Common myeloid progenitor, CD34-positive (primary cell): ENCODE measurements around the gene TIMM44.
A peak's percentile ranks its signal among the peaks of the same experiment; 100 is the strongest.

ENCODE experiments used
- CTCF ChIA-PET: fragments of 350-600 bp; sonication (Branson Sonifier 250); formaldehyde crosslinking; loops from one replicate; lab custom pipeline; 2021; ENCODE audit warnings: antibody characterized with exemption; lab: Charles Lee
- POLR2A ChIA-PET: fragments of 350-600 bp; sonication (Branson Sonifier 250); formaldehyde crosslinking; loops from one replicate; lab custom pipeline; 2021; ENCODE audit warnings: antibody characterized with exemption; lab: Charles Lee
- DNase-seq, 3 donors: peaks; one replicate each; pipeline versions ENCODE4 v3.0.0 to v3.0.0-alpha.2; 2013
- H3K27ac ChIP-seq, 2 experiments: 1 replicate in 1 of 2; 2 replicates in 1 of 2; pipeline ENCODE4 v1.7.0; 2013; ENCODE audit warnings: inconsistent platforms in 2 of 2, low read length in 2 of 2, mild to moderate bottlenecking in 2 of 2, low read depth in 1 of 2, moderate library complexity in 1 of 2; ENCODE audit not compliant: severe bottlenecking in 2 of 2, insufficient read depth in 1 of 2, poor library complexity in 1 of 2
- H3K27me3 ChIP-seq, 5 experiments: replicated peaks in 2 of 5; 1 replicate in 3 of 5; 2 replicates in 2 of 5; pipeline versions ENCODE4 v1.6.1 to v1.7.0; 2013; ENCODE audit warnings: low read length in 4 of 5, mild to moderate bottlenecking in 2 of 5, moderate library complexity in 2 of 5, inconsistent platforms in 1 of 5; ENCODE audit not compliant: insufficient read depth in 5 of 5, control insufficient read depth in 4 of 5
- H3K36me3 ChIP-seq, 4 experiments: 1 replicate in 2 of 4; 2 replicates in 2 of 4; pipeline versions ENCODE4 v1.6.1 to v1.7.0; 2013; ENCODE audit warnings: low read length in 3 of 4, control low read depth in 1 of 4, mild to moderate bottlenecking in 1 of 4; ENCODE audit not compliant: control insufficient read depth in 4 of 4, insufficient read depth in 4 of 4
- H3K4me1 ChIP-seq, 4 experiments: 1 replicate in 3 of 4; 2 replicates in 1 of 4; pipeline versions ENCODE4 v1.6.1 to v1.7.1; 2013; ENCODE audit warnings: low read length in 3 of 4, mild to moderate bottlenecking in 3 of 4, control low read depth in 1 of 4, inconsistent platforms in 1 of 4, moderate library complexity in 1 of 4; ENCODE audit not compliant: control insufficient read depth in 4 of 4, insufficient read depth in 4 of 4; ENCODE audit errors: control extremely low read depth in 1 of 4
- H3K4me3 ChIP-seq, 7 experiments: 1 replicate in 4 of 7; 2 replicates in 3 of 7; pipeline versions ENCODE4 v1.5.1 to v1.7.0; 2013; ENCODE audit warnings: mild to moderate bottlenecking in 7 of 7, low read length in 6 of 7, moderate library complexity in 6 of 7, inconsistent platforms in 2 of 7, low read depth in 2 of 7, control low read depth in 1 of 7; ENCODE audit not compliant: insufficient read depth in 4 of 7, control insufficient read depth in 1 of 7; ENCODE audit errors: extremely low read depth in 1 of 7
- H3K9me3 ChIP-seq, 5 experiments: 1 replicate in 4 of 5; 2 replicates in 1 of 5; pipeline versions ENCODE4 v1.6.1 to v1.7.1; 2013; ENCODE audit warnings: low read length in 4 of 5, mild to moderate bottlenecking in 2 of 5, inconsistent platforms in 1 of 5, low read depth in 1 of 5, moderate library complexity in 1 of 5; ENCODE audit not compliant: control insufficient read depth in 4 of 5, insufficient read depth in 2 of 5; ENCODE audit errors: control extremely low read depth in 1 of 5
- WGBS: methylation state at CpG from one replicate; pipeline ENCODE4 v1.1.5; 2013; ENCODE audit not compliant: insufficient coverage; 5-methylcytosine and 5-hydroxymethylcytosine counted together

The TIMM44 gene

GRCh38 chr19:7887408-7888144 lies 55.9 kb downstream of the TIMM44 start:
- Histone ChIP-seq H3K9me3 (no peaks in the 10 kb centered on the region), H3K27me3 (peaks cover 0 to 24% (median 8%) of the 10 kb centered on the region in 5 experiments), H3K4me3 (no peak overlapping the region), H3K36me3 (no peaks in the 10 kb centered on the region), H3K27ac (no peak overlapping the region), H3K4me1 (peaks cover 0 to 12% (median 9%) of the 10 kb centered on the region in 4 experiments)
- 70% methylated on average over 9 of the region's 16 CpGs for WGBS
- ChIA-PET POLR2A (no interaction called here), CTCF (interaction anchor here (1.4 to 1.6 kb wide), 4 partner anchors 11 to 30 kb away, joined by 3 to 5 read pairs (median 4); partner anchors contain the start of gene MAP2K7)
- peak in 1 of 3 donors; percentile 22 for DNase-seq

- Histone ChIP-seq H3K9me3 (peaks cover 0 to 1% (median 0%) of the 10 kb centered on the region in 5 experiments), H3K4me3 (no peak overlapping the region), H3K27ac (no peak overlapping the region), H3K4me1 (peaks cover 0 to 12% (median 9%) of the 10 kb centered on the region in 4 experiments), H3K36me3 (no peaks in the 10 kb centered on the region), H3K27me3 (peaks cover 0 to 21% (median 8%) of the 10 kb centered on the region in 5 experiments)
- DNase-seq, result no peak
- CTCF ChIA-PET, result no interaction called here
- WGBS, result 96% methylated on average over 5 of the region's 8 CpGs
- POLR2A ChIA-PET, result no interaction called here
Observed at GRCh38 chr19:7885818-7886217, 57.6 kb downstream of the TIMM44 start.

- Histone ChIP-seq H3K4me3 (no peak overlapping the region), H3K27ac (no peak overlapping the region), H3K4me1 (peaks cover 0 to 12% (median 9%) of the 10 kb centered on the region in 4 experiments), H3K9me3 (peaks cover 0 to 1% (median 0%) of the 10 kb centered on the region in 5 experiments), H3K27me3 (peaks cover 0 to 13% (median 5%) of the 10 kb centered on the region in 5 experiments), H3K36me3 (no peaks in the 10 kb centered on the region)
- 100% methylated on average over 1 of the region's 2 CpGs for WGBS
- CTCF ChIA-PET, result interaction anchor here (0.7 to 1.8 kb wide), 3 partner anchors 8 to 16 kb away, joined by 3 to 5 read pairs (median 3); no protein-coding TSS in a partner anchor
- no peak for DNase-seq
- POLR2A ChIA-PET, result no interaction called here
Observed at GRCh38 chr19:7883796-7884570, 59.5 kb downstream of the TIMM44 start.

DNA sequence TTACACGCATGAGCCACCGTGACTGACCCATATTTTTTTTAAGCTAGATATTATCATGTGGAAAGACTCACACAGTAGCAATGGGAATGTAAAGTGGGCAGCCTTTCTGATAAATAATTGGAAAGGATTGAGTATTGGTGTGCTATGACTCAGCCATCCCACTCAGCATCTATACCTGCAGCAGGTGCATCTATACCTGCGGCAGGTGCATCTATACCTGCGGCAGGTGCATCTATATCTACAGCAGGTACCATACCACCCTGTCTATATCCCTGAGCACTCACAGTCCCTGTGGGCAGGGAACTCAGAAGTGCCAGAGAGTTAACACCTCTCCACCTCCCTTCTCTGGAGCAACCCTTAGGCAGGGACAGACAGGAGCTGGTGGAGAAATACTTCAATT lies 60.4 kb downstream of the TIMM44 start:
- CTCF ChIA-PET, result interaction anchor here (1.3 to 1.8 kb wide), 2 partner anchors 15 to 17 kb away, joined by 3 to 5 read pairs; no protein-coding TSS in a partner anchor

DNA sequence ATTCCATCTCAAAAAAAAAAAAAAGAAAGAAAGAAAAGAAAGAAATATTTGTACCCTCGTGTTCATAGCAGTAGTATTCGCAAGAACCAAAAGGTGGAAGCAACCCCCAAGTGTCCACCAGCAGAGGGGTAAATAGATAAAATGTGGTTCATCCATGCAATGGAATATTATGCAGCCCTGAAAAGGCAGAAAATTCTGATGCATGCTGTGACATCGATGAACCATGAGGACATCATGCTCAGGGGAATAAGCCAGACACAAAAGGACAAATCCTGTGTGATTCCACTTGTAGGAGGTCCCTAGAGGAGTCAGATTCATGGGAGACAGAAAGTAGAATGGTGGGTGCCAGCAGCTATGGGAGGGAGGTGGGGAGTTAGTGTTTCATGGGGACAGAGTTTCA lies 61.6 kb downstream of the TIMM44 start:
- H3K4me1 ChIP-seq, result peaks cover 0 to 3% (median 0%) of the 10 kb centered on the region in 4 experiments
- H3K9me3 ChIP-seq, result peaks cover 0 to 1% (median 0%) of the 10 kb centered on the region in 5 experiments
- POLR2A ChIA-PET, result no interaction called here
- no peak for DNase-seq
- no peak overlapping the region for H3K4me3 ChIP-seq
- H3K27ac ChIP-seq, result no peak overlapping the region
- CTCF ChIA-PET, result no interaction called here
- peaks cover 0 to 1% (median 0%) of the 10 kb centered on the region in 5 experiments for H3K27me3 ChIP-seq
- WGBS, result 89% methylated on average over 3 of the region's 3 CpGs
- no peaks in the 10 kb centered on the region for H3K36me3 ChIP-seq

More for the DNA sequence above, 60.4 kb downstream of the TIMM44 start:
- H3K9me3 ChIP-seq, result peaks cover 0 to 1% (median 0%) of the 10 kb centered on the region in 5 experiments
- DNase-seq, result no peak
- H3K27me3 ChIP-seq, result peaks cover 0 to 6% (median 0%) of the 10 kb centered on the region in 5 experiments
- peaks cover 0 to 5% (median 2%) of the 10 kb centered on the region in 4 experiments for H3K4me1 ChIP-seq
- H3K4me3 ChIP-seq, result no peak overlapping the region
- POLR2A ChIA-PET, result interaction anchor here (0.6 kb wide), 1 partner anchor 158 kb away, joined by 3 read pairs; no protein-coding TSS in a partner anchor
- no peak overlapping the region for H3K27ac ChIP-seq
- no peaks in the 10 kb centered on the region for H3K36me3 ChIP-seq
- WGBS, result 77% methylated on average over 2 of the region's 4 CpGs

GRCh38 chr19:7879836-7880235 lies 63.6 kb downstream of the TIMM44 start:
- DNase-seq, result peak in 2 of 3 donors; percentile 40 to 63
- Histone ChIP-seq H3K27me3 (peaks cover 0 to 13% (median 2%) of the 10 kb centered on the region in 5 experiments), H3K9me3 (peaks cover 0 to 1% (median 0%) of the 10 kb centered on the region in 5 experiments), H3K4me1 (peaks cover 0 to 5% (median 4%) of the 10 kb centered on the region in 4 experiments), H3K27ac (no peak overlapping the region), H3K36me3 (no peaks in the 10 kb centered on the region), H3K4me3 (no peak overlapping the region)
- POLR2A ChIA-PET, result no interaction called here
- WGBS, result 96% methylated on average over 3 of the region's 19 CpGs
- CTCF ChIA-PET, result interaction anchor here (1.7 kb wide), 1 partner anchor 10 kb away, joined by 6 read pairs; no protein-coding TSS in a partner anchor
